Esophagus squamous epithelium (tissue), 5 donors: ENCODE measurements around the gene RGS14. TPM values are rescaled to one million over a fixed set of nuclear protein-coding genes. Genes with fewer than 3 reads are reported as not detected.

Experiments
- DNase-seq: peaks from one replicate; lab custom pipeline; 2025; lab: John Stamatoyannopoulos, UW
- H3K27ac ChIP-seq, 4 donors: fragments of 200-600 bp; sonication (generic); one replicate each; pipeline ENCODE4 v1.5.1; 2016 to 2019; ENCODE audit warnings: mild to moderate bottlenecking in 1 of 4
- H3K27me3 ChIP-seq, 4 donors: fragments of 200-600 bp; sonication (generic); 1 replicate in 3 of 4; 2 replicates in 1 of 4; pipeline versions ENCODE4 v1.5.1 to v1.6.0; 2017 to 2021; ENCODE audit warnings: antibody characterized with exemption in 1 of 4
- H3K36me3 ChIP-seq, 3 donors: fragments of 200-600 bp; sonication (generic); one replicate each; pipeline ENCODE4 v1.5.1; 2016 to 2019
- H3K4me1 ChIP-seq, 3 donors: fragments of 200-600 bp; sonication (generic); one replicate each; pipeline ENCODE4 v1.5.1; 2017 to 2019
- H3K4me3 ChIP-seq, 4 donors: fragments of 200-600 bp; sonication (generic); 1 replicate in 3 of 4; 2 replicates in 1 of 4; pipeline ENCODE4 v1.5.1; 2016 to 2019; ENCODE audit warnings: mild to moderate bottlenecking in 2 of 4, moderate library complexity in 1 of 4
- H3K9me3 ChIP-seq, 3 donors: fragments of 200-600 bp; sonication (generic); one replicate each; pipeline ENCODE4 v1.5.1; 2016 to 2019
- CTCF ChIP-seq, 6 experiments: fragments of 450-650 bp in 4 of 6; fragments of 200-600 bp in 2 of 6; sonication (generic) in 2 of 6; IDR thresholded peaks; one replicate each; pipeline ENCODE4 v1.5.1; 2016 to 2019; ENCODE audit warnings: antibody characterized with exemption in 6 of 6, mild to moderate bottlenecking in 4 of 6, moderate library complexity in 4 of 6
- POLR2A ChIP-seq, 4 donors: fragments of 450-650 bp; IDR thresholded peaks; one replicate each; pipeline ENCODE4 v1.6.1; 2017; ENCODE audit warnings: antibody characterized with exemption in 4 of 4, mild to moderate bottlenecking in 4 of 4, moderate library complexity in 3 of 4
- WGBS, 2 donors: methylation state at CpG; one replicate each; pipeline ENCODE4 v1.1.5; 2018; 5-methylcytosine and 5-hydroxymethylcytosine counted together
- intact Hi-C: fragments of 100-400 bp; cut with DNase I; formaldehyde crosslinking; loops from one replicate; pipeline ENCODE4 v1.15.0; 2022
- total RNA-seq, 4 donors: library from RNA; depleted of rRNA; stranded (reverse); fragments of >200 nt; gene quantifications; one replicate each; pipeline ENCODE4 v1.1.0, GENCODE V29; 2016
- donor health status: DM: yes; HTN: yes; CAD: no.

RGS14 gene
- total RNA-seq, 4 donors from 2014 or later = 32.7 to 37.8 (median 34.8) TPM

GRCh38 chr5:177404641-177405179, 47.0 kb downstream of the RGS14 start:
- Histone ChIP-seq H3K36me3 (no peaks in the 10 kb centered on the region), H3K4me3 (peak overlapping the region; percentile 41 to 79 (median 72)), H3K27ac (peak overlapping the region; percentile 83 to 90 (median 88)), H3K9me3 (no peaks in the 10 kb centered on the region), H3K27me3 (peaks cover 0 to 50% (median 15%) of the 10 kb centered on the region in 4 donors), H3K4me1 (peaks cover 29 to 51% (median 34%) of the 10 kb centered on the region in 3 donors)
- WGBS, 2 donors = 52% methylated on average over 5 of the region's 16 CpGs; no CpG with 5 or more reads in 1 of the 2 donors
- intact Hi-C loops = loop anchor here (5.0 kb wide), 1 partner anchor 48 kb away; no protein-coding TSS in a partner anchor
- TF ChIP-seq POLR2A (IDR thresholded peaks at IDR 0.05) = no peak
- TF ChIP-seq CTCF (IDR thresholded peaks at IDR 0.05) = no peak
- no peak for DNase-seq

GRCh38 chr5:177405312-177405711, 47.6 kb downstream of the RGS14 start:
- Histone ChIP-seq H3K9me3 (no peaks in the 10 kb centered on the region), H3K36me3 (no peaks in the 10 kb centered on the region), H3K4me1 (peaks cover 29 to 45% (median 34%) of the 10 kb centered on the region in 3 donors), H3K27ac (peak overlapping the region in 1 of 4 donors; percentile 90), H3K4me3 (no peak overlapping the region), H3K27me3 (peaks cover 0 to 44% (median 13%) of the 10 kb centered on the region in 4 donors)
- 100% methylated on average over 1 of the region's 2 CpGs for WGBS, 2 donors
- no peak for TF ChIP-seq POLR2A (IDR thresholded peaks at IDR 0.05)
- no peak for TF ChIP-seq CTCF (IDR thresholded peaks at IDR 0.05)
- DNase-seq = no peak
- intact Hi-C loops = loop anchor here (5.0 kb wide), 1 partner anchor 47 kb away; no protein-coding TSS in a partner anchor

DNA sequence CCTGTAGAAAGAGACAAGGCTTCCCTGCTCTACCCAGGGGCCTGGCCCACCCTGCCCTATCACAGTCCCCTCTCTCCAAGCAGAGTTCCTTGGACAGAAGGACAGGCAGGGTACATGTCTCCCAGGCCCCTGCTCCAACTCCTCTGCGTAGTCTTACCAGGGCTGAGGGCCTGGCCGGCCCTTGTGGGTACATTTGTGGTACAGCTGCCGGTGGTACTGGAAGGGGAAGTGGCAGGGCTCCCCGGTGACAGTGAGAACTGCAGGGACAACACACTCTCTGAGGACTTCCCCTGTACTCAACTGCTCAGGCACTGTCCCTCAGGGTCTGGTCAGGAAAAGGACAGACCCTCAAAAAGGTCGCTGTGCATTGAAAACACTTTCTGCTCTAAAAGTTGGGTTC, 48.1 kb downstream of the RGS14 start:
- no peaks in the 10 kb centered on the region for H3K9me3 ChIP-seq
- H3K27me3 ChIP-seq = peaks cover 0 to 39% (median 10%) of the 10 kb centered on the region in 4 donors
- intact Hi-C loops = loop anchor here (5.0 kb wide), 1 partner anchor 46 kb away; no protein-coding TSS in a partner anchor
- 75% methylated on average over 1 of the region's 5 CpGs; no CpG with 5 or more reads in 1 of the 2 donors for WGBS, 2 donors
- H3K36me3 ChIP-seq = no peaks in the 10 kb centered on the region
- DNase-seq = no peak
- H3K4me1 ChIP-seq = peaks cover 29 to 40% (median 34%) of the 10 kb centered on the region in 3 donors
- H3K27ac ChIP-seq = no peak overlapping the region
- TF ChIP-seq POLR2A (IDR thresholded peaks at IDR 0.05) = no peak
- H3K4me3 ChIP-seq = no peak overlapping the region

DNA sequence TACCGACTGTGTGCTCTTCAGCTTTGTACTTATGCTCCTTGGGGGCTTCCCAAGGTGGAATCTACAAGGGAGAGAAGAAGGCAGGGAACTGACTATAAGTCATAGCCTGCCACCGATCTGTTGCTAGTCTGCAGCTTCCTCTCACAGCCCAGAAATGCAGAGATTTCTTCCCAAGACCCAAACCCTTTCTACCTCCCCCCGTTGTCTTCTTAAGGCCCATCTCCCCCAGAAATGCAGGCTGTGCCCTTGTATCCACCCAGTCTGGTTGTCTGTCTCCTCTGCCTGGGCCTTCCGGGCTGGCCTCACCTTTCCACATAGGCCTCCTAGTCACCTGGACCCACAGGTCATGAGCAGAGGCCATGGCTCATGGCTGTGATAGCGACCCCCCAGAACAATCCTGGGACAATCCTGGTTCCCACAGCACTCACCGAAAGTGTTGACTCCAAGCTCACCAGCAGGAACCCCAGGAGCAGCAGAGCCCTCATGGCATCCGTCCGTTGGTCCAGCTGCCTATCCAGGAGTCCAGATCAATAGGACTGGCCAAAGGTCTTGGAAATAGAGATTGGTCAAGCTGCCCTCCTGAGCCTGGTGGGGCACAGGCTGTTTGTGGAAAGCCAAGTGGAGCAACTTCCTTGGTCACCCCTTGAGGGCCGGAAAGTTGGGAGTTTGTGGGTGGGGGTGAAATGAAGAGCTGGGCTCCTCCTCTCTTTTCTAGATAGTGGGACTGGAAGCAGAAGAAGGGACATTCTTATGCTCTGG, 51.5 kb downstream of the RGS14 start, which contains the start of gene F12:
Gene F12, minus strand, starts transcription at position 522 of the 759 bp plus-strand sequence. Its CDS starts 37 bp downstream, at position 485.
- Histone ChIP-seq H3K36me3 (no peaks in the 10 kb centered on the region), H3K27ac (no peak within 1 kb of the TSS), H3K4me1 (peaks cover 9 to 24% (median 16%) of the 10 kb centered on the region in 3 donors), H3K9me3 (no peaks in the 10 kb centered on the region), H3K4me3 (no peak within 1 kb of the TSS), H3K27me3 (peaks cover 0 to 6% (median 0%) of the 10 kb centered on the region in 4 donors)
- DNase-seq = no peak
- intact Hi-C loops = loop anchor here (5.0 kb wide), 1 partner anchor 43 kb away; no protein-coding TSS in a partner anchor
- WGBS, 2 donors = 86 to 90% methylated on average over 5 to 6 of the region's 9 CpGs
- no peak for TF ChIP-seq POLR2A (IDR thresholded peaks at IDR 0.05)
- TF ChIP-seq CTCF (IDR thresholded peaks at IDR 0.05) = no peak

DNA sequence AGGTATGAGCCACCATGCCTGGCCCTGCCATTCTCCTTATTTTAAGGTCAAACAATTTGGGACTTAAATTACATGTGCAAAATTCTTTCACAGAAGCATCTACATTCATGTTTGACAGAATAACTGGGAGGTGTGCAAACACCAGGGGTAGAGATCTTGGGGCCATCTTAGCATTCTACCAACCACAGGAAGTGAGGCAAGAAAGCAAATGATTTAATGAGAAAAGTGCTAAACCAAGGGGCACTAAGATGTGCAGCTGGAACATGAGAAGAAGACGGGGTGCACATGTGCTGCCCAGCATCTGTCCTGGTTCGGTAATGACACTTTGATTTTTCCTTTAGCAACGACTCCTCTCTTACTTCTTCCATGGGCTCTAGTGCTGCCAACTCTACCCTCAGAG, 52.9 kb downstream of the RGS14 start:
- Histone ChIP-seq H3K27ac (no peak overlapping the region), H3K4me3 (no peak overlapping the region), H3K4me1 (peaks cover 0 to 10% (median 8%) of the 10 kb centered on the region in 3 donors), H3K9me3 (no peaks in the 10 kb centered on the region), H3K27me3 (no peaks in the 10 kb centered on the region), H3K36me3 (no peaks in the 10 kb centered on the region)
- TF ChIP-seq POLR2A (IDR thresholded peaks at IDR 0.05) (no peak), CTCF (IDR thresholded peaks at IDR 0.05) (no peak)
- intact Hi-C loops = no loop called here
- DNase-seq = no peak
- WGBS, 2 donors = 81 to 83% methylated on average over 3 of the region's 3 CpGs
